Nephron progenitor cell (in vitro differentiated cells): ENCODE measurements around the gene AFG1L.

Experiments
- DNase-seq: peaks from one replicate; pipeline ENCODE4 v3.0.0; 2021
- H3K27ac Mint-ChIP-seq: 2 replicates; pipeline ENCODE4 v1.8.0; 2021; ENCODE audit warnings: mild to moderate bottlenecking, moderate library complexity, mixed read lengths
- H3K27me3 Mint-ChIP-seq: 2 replicates; pipeline ENCODE4 v1.8.0; 2021; ENCODE audit warnings: mild to moderate bottlenecking, low read depth, mixed read lengths; ENCODE audit not compliant: poor library complexity
- H3K36me3 Mint-ChIP-seq: 2 replicates; pipeline ENCODE4 v1.8.0; 2021; ENCODE audit warnings: low read depth, mixed read lengths
- H3K4me1 Mint-ChIP-seq: 2 replicates; pipeline ENCODE4 v1.8.0; 2021; ENCODE audit warnings: mixed read lengths
- H3K4me3 Mint-ChIP-seq: 2 replicates; pipeline ENCODE4 v1.8.0; 2021; ENCODE audit warnings: mild to moderate bottlenecking, moderate library complexity, mixed read lengths
- H3K9me3 Mint-ChIP-seq: 2 replicates; pipeline ENCODE4 v1.8.0; 2021; ENCODE audit warnings: mild to moderate bottlenecking, moderate library complexity, mixed read lengths
- TF ChIP-seq, protein P1 (sequence below): fragments of 200-600 bp; sonication (generic); IDR thresholded peaks from 2 replicates; pipeline ENCODE4 v1.5.0; 2021; ENCODE audit warnings: antibody characterized with exemption

Gene AFG1L

DNA sequence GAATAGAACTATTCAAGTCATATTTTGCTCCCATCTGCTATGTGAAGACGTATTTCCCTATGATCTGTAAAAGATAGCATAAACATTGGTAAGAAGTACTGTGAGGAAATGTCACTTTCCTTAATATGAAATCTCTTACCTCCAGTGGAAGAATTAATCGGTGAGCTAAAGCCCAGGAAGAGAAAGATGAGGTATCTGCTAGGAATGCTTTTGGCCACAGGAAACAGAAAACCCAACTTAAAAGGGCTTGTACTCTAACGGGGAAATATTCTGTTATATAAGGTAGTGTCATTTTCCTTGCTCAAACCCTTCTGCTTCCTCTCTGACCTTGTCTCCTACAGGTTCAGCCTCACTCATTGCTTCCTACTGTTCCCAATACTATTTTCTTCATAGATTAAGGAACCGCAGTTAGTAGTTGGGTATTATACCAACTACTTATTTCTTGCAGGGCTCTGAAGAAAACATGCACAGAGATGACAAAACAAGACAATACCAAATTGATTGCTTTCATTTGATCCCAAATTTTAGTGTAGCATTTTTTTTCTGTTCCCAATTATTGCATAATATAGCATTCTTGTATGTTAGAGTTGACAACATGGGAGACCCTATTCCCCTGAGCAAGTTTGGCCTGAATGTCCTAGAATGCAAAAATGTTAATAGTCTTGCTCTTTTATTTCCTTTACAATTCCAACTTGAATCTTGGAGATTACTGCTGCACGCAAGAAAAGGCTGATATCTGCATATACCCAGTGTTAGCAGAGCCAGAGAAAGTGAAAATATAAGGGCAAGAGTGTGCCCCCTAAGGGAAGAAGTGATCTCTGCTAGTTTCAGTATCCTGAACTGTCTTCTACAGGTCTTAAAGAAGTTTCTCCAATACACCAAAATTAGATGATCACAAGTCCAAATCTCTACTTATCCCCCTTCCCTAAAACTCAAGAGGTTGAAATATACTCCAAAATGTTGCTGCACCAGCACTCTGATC, 65.3 kb downstream of the AFG1L start:
- peaks cover 7% of the 10 kb centered on the region for H3K36me3 Mint-ChIP-seq
- H3K9me3 Mint-ChIP-seq = no peaks in the 10 kb centered on the region
- DNase-seq = no peak
- no peaks in the 10 kb centered on the region for H3K27me3 Mint-ChIP-seq
- TF ChIP-seq, protein P1, sequence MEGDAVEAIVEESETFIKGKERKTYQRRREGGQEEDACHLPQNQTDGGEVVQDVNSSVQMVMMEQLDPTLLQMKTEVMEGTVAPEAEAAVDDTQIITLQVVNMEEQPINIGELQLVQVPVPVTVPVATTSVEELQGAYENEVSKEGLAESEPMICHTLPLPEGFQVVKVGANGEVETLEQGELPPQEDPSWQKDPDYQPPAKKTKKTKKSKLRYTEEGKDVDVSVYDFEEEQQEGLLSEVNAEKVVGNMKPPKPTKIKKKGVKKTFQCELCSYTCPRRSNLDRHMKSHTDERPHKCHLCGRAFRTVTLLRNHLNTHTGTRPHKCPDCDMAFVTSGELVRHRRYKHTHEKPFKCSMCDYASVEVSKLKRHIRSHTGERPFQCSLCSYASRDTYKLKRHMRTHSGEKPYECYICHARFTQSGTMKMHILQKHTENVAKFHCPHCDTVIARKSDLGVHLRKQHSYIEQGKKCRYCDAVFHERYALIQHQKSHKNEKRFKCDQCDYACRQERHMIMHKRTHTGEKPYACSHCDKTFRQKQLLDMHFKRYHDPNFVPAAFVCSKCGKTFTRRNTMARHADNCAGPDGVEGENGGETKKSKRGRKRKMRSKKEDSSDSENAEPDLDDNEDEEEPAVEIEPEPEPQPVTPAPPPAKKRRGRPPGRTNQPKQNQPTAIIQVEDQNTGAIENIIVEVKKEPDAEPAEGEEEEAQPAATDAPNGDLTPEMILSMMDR = no peak
- no peak overlapping the region for H3K27ac Mint-ChIP-seq
- H3K4me3 Mint-ChIP-seq = no peak overlapping the region
- no peaks in the 10 kb centered on the region for H3K4me1 Mint-ChIP-seq

DNA sequence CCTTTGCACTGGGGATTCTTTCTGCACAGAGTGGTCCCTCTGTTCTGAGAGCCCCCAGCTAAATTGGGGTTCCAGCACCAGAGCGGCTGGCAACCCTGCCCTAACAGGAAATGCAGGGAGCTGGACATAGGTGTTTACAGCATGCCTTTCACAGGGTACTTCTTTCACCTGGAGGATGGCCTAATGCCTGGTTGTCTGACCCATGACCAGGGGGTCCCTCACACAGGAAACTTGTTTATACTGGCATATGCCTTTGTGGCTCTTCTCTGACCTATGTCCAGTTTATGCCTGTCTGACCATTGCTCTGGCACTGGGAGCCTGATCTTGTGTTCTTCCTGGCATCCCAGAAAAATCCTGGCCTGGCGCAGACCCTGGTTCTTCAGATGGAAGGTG, 66.1 kb downstream of the AFG1L start:
- TF ChIP-seq, protein P1 = no peak
- Mint-ChIP-seq H3K9me3 (no peaks in the 10 kb centered on the region), H3K27ac (no peak overlapping the region), H3K36me3 (peaks cover 7% of the 10 kb centered on the region), H3K4me3 (no peak overlapping the region), H3K4me1 (no peaks in the 10 kb centered on the region), H3K27me3 (no peaks in the 10 kb centered on the region)
- DNase-seq = no peak

DNA sequence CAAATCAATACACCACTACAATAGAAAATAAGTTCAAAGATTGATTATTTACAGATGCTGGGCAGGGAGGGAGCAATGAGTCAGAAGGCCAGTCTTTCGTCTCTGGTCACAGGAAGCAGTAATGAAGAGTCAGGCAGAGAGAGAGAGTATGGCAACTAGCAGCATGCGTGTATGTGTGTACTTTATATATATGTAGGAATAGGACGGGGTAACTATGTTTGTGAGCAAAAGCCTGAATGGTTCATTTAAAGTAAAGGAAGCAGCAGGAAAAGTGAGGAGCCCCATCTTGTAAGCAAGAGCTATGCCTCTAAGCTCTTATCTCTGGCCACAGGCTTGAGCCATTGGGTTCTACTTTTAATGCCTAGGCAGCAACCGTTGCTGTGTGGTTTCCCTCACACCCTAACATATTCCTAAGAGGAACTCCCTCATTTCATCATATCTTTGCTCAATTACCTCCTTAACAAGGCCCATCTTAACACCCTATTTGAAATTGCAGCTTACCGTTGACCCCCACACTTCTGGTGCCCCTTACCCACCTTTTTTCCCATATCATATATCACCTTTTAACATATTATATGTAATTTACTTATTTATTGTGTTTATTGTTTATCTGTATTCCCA, 66.6 kb downstream of the AFG1L start:
- H3K27me3 Mint-ChIP-seq = no peaks in the 10 kb centered on the region
- no peaks in the 10 kb centered on the region for H3K9me3 Mint-ChIP-seq
- DNase-seq = no peak
- peaks cover 7% of the 10 kb centered on the region for H3K36me3 Mint-ChIP-seq
- no peak overlapping the region for H3K4me3 Mint-ChIP-seq
- TF ChIP-seq, protein P1 = no peak
- no peak overlapping the region for H3K27ac Mint-ChIP-seq
- no peaks in the 10 kb centered on the region for H3K4me1 Mint-ChIP-seq

DNA sequence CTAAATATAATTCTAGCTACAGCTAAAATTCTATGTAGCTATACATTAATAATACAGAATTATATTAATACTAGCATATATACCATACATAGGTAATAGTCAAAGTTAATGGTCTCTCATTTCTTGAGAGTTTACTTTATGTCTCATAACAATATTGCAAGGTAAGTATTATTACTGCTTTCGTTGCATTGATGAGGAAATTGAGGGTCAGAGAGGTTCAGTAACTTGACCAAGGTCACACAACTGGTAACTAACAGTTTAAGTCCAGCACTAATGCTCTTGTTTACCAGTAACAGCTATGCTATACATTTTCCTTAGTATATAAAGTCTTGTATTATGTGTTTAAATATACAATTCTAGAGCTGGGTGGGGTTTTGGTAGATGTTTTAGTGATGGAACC, 67.6 kb downstream of the AFG1L start:
- Mint-ChIP-seq H3K4me1 (no peaks in the 10 kb centered on the region), H3K27ac (no peak overlapping the region), H3K27me3 (no peaks in the 10 kb centered on the region), H3K4me3 (no peak overlapping the region), H3K36me3 (peaks cover 7% of the 10 kb centered on the region), H3K9me3 (no peaks in the 10 kb centered on the region)
- TF ChIP-seq, protein P1 = no peak
- DNase-seq = no peak

DNA sequence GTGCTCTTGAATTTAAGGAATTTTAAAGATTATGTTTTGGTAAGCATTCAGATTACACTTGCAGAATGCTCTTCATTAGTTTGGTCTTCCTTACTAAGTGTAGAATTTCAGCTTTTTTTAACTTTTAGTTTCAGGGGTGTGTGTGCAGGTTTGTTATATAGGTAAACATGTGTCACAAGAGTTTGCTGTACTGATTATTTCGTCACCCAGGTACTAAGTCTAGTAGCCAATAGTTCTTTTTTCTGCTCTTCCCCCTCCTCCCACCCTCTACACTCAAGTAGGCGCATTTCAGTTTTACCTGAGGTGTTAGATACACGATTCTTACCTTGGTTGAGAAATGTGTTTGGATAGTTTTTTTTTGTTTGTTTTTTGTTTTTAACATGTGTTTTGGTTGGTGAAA, 68.3 kb downstream of the AFG1L start:
- Mint-ChIP-seq H3K27ac (no peak overlapping the region), H3K36me3 (peaks cover 7% of the 10 kb centered on the region), H3K9me3 (no peaks in the 10 kb centered on the region), H3K4me3 (no peak overlapping the region), H3K27me3 (no peaks in the 10 kb centered on the region), H3K4me1 (no peaks in the 10 kb centered on the region)
- TF ChIP-seq, protein P1 = no peak
- no peak for DNase-seq
